Measurements from ENCODE around the gene AFDN. TPM values are rescaled to one million over a fixed set of nuclear protein-coding genes. Genes with fewer than 3 reads are reported as not detected.

The AFDN gene
- total and polyA plus RNA-seq, 2 of the 8 experiments (the other 6 are each of a cell fraction or from before 2014, with no cell fraction given): 53.4 to 192 TPM

GRCh38 chr6:167796192-167796981 is 30.3 kb upstream of the AFDN start:
- Histone ChIP-seq H3K79me1 (ENCODE audit: low read depth, low read length) (no peaks in the 10 kb centered on the region), H2BK120ac (replicated peaks; ENCODE audit: low read depth, low read length) (no peak overlapping the region), H2AK5ac (ENCODE audit: low read depth, low read length) (no peak overlapping the region), H4K20me1 (replicated peaks in 1 of 2; ENCODE audit: control insufficient read depth in 1 of 2, insufficient read depth in 2 of 2, low read length in 2 of 2) (no peaks in the 10 kb centered on the region), H3K27me3 (replicated peaks in 1 of 4; ENCODE audit: control insufficient read depth in 3 of 4, extremely low read depth in 1 of 4, insufficient read depth in 3 of 4, low read length in 3 of 4) (no peaks in the 10 kb centered on the region; a peak in 2 of 7 replicates), H3K9me3 (ENCODE audit: insufficient read depth in 2 of 2, low read depth in 1 of 2, low read length in 1 of 2) (no peaks in the 10 kb centered on the region), H3K4me3 (ENCODE audit: extremely low read depth in 1 of 4, insufficient read depth in 2 of 4, low read depth in 3 of 4, low read length in 4 of 4) (peak overlapping the region in 1 of 4 experiments; percentile 21; a peak in 1 of 8 replicates), H4K8ac (ENCODE audit: extremely low read depth, insufficient read depth, low read length) (peak overlapping the region; percentile 51; the same call in 1 of the 2 replicates), H4K91ac (replicated peaks; ENCODE audit: insufficient read length, low read length) (peak overlapping the region; percentile 28), H2BK12ac (ENCODE audit: low read depth, low read length) (peak overlapping the region; percentile 84; the same call in 1 of the 2 replicates), H3K4ac (replicated peaks; ENCODE audit: insufficient read length, low read depth, low read length) (no peak overlapping the region), H3K23ac (ENCODE audit: insufficient read length) (no peak overlapping the region), H3K36me3 (ENCODE audit: control insufficient read depth in 2 of 4, insufficient read depth in 4 of 4, low read length in 3 of 4) (no peaks in the 10 kb centered on the region), H3K56ac (replicated peaks; ENCODE audit: insufficient read length, low read depth, low read length) (no peak overlapping the region), H2BK15ac (ENCODE audit: low read length) (peak overlapping the region; percentile 88; the same call in 1 of the 2 replicates), H3K18ac (ENCODE audit: extremely low read depth, low read length) (peak overlapping the region; percentile 71; the same call in 1 of the 2 replicates), H4K5ac (ENCODE audit: insufficient read length, low read depth, low read length) (no peak overlapping the region), H3K79me2 (ENCODE audit: control insufficient read depth in 1 of 2, insufficient read depth in 2 of 2, low read length in 2 of 2) (no peaks in the 10 kb centered on the region), H3K27ac (ENCODE audit: low read depth, low read length) (no peak overlapping the region), H3K14ac (ENCODE audit: insufficient read length) (no peak overlapping the region), H3K4me1 (replicated peaks in 1 of 4; ENCODE audit: control insufficient read depth in 3 of 4, insufficient read depth in 4 of 4, low read length in 3 of 4) (peaks cover 0 to 13% (median 6%) of the 10 kb centered on the region in 4 experiments; a peak in 4 of 7 replicates), H3K23me2 (ENCODE audit: low read depth, low read length) (no peaks in the 10 kb centered on the region), H2BK5ac (ENCODE audit: low read depth, low read length) (no peak overlapping the region), H2AFZ (ENCODE audit: low read length) (peak overlapping the region; percentile 86; the same call in 1 of the 2 replicates), H3K4me2 (ENCODE audit: insufficient read depth in 1 of 2, low read depth in 2 of 2, low read length in 2 of 2) (peak overlapping the region in 1 of 2 experiments; percentile 33; a peak in 1 of 4 replicates), H2BK20ac (ENCODE audit: low read length) (no peak overlapping the region; the same call in 1 of the 2 replicates), H3K9ac (replicated peaks in 1 of 4; ENCODE audit: extremely low read depth in 1 of 4, low read depth in 3 of 4, low read length in 3 of 4) (no peak overlapping the region)
- CTCF ChIA-PET (ENCODE audit: partially characterized antibody): interaction anchor here (0.7 to 1.4 kb wide), 5 partner anchors 19 to 321 kb away, joined by 3 to 4 read pairs (median 3); no protein-coding TSS in a partner anchor
- POLR2A ChIA-PET (ENCODE audit: partially characterized antibody): interaction anchor here (1.8 kb wide), 1 partner anchor 22 kb away, joined by 7 read pairs; no protein-coding TSS in a partner anchor
- no peak for FAIRE-seq
- peak in 1 of 2 experiments; percentile 60 for DNase-seq (ENCODE audit: low read depth in 1 of 2, low spot score in 2 of 2)
- TF ChIP-seq CTCF (IDR thresholded peaks at IDR 0.05; ENCODE audit: control extremely low read depth in 1 of 3, insufficient read depth in 1 of 3, low read depth in 1 of 3, low read length in 3 of 3) (peak in 1 of 3 experiments; percentile 1; a peak in 1 of 4 replicates), TAF7 (optimal IDR thresholded peaks at IDR 0.05; ENCODE audit: borderline replicate concordance, low read depth, low read length) (no peak), MAX (IDR thresholded peaks at IDR 0.05) (peak; percentile 32; the same call in 1 of the 2 replicates), E2F6 (IDR thresholded peaks at IDR 0.05) (peak; percentile 60; the same call in 1 of the 2 replicates), RAD21 (IDR thresholded peaks at IDR 0.05 in 1 of 2, conservative IDR thresholded peaks at IDR 0.05 in 1 of 2; ENCODE audit: low read depth in 2 of 2, low read length in 2 of 2) (peak in 1 of 2 experiments; percentile 27; a peak in 1 of 4 replicates), KDM5A (IDR thresholded peaks at IDR 0.05; ENCODE audit: low read length) (no peak)
- 64% methylated on average over 31 of the region's 43 CpGs; no CpG with 5 or more reads in 1 of the 2 experiments for WGBS, 2 experiments (ENCODE audit: extremely low coverage in 1 of 2, insufficient coverage in 1 of 2, insufficient read length in 1 of 2, insufficient replicate concordance in 2 of 2, low coverage in 1 of 2, low lambda C conversion rate in 2 of 2, missing lambda C conversion rate in 1 of 2)

Measured in H1 (cell line).